ENCODE measurements around the gene SERPINB5.
A peak's percentile ranks its signal among the peaks of the same experiment; 100 is the strongest.

SERPINB5 gene, protein sequence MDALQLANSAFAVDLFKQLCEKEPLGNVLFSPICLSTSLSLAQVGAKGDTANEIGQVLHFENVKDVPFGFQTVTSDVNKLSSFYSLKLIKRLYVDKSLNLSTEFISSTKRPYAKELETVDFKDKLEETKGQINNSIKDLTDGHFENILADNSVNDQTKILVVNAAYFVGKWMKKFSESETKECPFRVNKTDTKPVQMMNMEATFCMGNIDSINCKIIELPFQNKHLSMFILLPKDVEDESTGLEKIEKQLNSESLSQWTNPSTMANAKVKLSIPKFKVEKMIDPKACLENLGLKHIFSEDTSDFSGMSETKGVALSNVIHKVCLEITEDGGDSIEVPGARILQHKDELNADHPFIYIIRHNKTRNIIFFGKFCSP

GRCh38 chr18:63476668-63477067, at the start of gene SERPINB5:
Gene SERPINB5 (plus strand): TSS chr18:63476958. CDS start chr18:63484429, 7,471 bp downstream.
- no peaks in the 10 kb centered on the region for H3K9me3 Mint-ChIP-seq
- no peaks in the 10 kb centered on the region for H3K4me1 Mint-ChIP-seq
- H3K27ac Mint-ChIP-seq, result no peak within 1 kb of the TSS
- DNase-seq (ENCODE audit: low spot score in 2 of 2), result no peak
- no peak within 1 kb of the TSS for H3K4me3 Mint-ChIP-seq
- ATAC-seq, result no peak
- no peaks in the 10 kb centered on the region for H3K36me3 Mint-ChIP-seq

GRCh38 chr18:63427558-63427957, 49.2 kb upstream of the SERPINB5 start:
- Mint-ChIP-seq H3K4me1 (peaks cover 15% of the 10 kb centered on the region), H3K27ac (no peak overlapping the region), H3K36me3 (peaks cover 14% of the 10 kb centered on the region), H3K4me3 (no peak overlapping the region), H3K9me3 (no peaks in the 10 kb centered on the region)
- DNase-seq (ENCODE audit: low spot score in 2 of 2) (no peak), ATAC-seq (no peak)

GRCh38 chr18:63430526-63430925, 46.2 kb upstream of the SERPINB5 start:
- H3K4me3 Mint-ChIP-seq, result no peak overlapping the region
- no peaks in the 10 kb centered on the region for H3K4me1 Mint-ChIP-seq

DNA sequence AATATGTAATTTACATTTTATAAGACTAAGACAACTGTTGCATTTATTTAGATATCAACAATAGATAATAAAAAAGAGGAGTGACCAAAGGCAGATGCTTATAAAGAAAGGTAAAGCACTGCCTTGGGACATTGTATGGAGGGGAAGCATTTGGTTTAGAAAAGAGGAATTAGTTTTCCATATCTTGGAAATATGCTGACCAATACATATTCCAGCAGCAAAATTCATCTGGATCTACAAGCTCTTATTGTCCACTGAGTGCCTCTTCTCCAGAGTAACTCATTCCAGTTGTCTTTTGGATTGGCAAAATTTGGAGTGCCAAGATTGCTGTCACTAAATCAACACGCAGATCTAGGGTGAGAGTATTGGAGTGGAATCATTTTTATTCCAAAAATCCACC, 45.6 kb upstream of the SERPINB5 start:
- ATAC-seq (no peak), DNase-seq (ENCODE audit: low spot score in 2 of 2) (no peak)
- Mint-ChIP-seq H3K9me3 (no peaks in the 10 kb centered on the region), H3K4me3 (no peak overlapping the region), H3K36me3 (no peaks in the 10 kb centered on the region), H3K27ac (no peak overlapping the region), H3K4me1 (no peaks in the 10 kb centered on the region)

More at GRCh38 chr18:63430526-63430925, 46.2 kb upstream of the SERPINB5 start:
- DNase-seq (ENCODE audit: low spot score in 2 of 2), result no peak
- ATAC-seq, result no peak
- Mint-ChIP-seq H3K9me3 (no peaks in the 10 kb centered on the region), H3K36me3 (no peaks in the 10 kb centered on the region), H3K27ac (no peak overlapping the region)

DNA sequence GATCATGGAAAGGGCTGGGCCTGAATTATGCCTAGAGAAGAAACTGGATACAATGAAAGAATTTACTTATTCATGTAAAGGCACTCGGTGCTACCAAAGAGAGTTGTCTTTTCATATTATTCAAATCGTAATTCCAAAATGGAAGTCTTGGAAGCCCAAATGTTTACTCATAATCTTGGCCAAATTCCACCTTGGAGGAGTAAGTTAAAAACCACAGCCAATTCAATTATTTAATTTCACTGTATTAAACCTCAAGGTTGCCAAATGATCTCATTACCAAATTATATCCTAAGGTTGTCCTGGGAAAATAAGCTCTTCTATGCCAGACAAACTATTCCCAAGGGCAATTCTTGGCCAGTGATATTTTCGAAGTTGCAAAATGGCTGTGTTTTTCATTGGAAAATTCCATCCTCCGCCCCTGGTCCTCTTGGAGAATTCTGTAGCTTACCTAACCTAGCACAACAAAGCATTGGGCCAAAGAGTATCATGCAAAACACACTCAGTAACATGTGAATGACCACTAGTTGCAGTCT, 43.4 kb upstream of the SERPINB5 start:
- Mint-ChIP-seq H3K4me1 (no peaks in the 10 kb centered on the region), H3K27ac (no peak overlapping the region), H3K36me3 (no peaks in the 10 kb centered on the region), H3K9me3 (no peaks in the 10 kb centered on the region), H3K4me3 (no peak overlapping the region)
- DNase-seq (ENCODE audit: low spot score in 2 of 2) (no peak), ATAC-seq (no peak)

DNA sequence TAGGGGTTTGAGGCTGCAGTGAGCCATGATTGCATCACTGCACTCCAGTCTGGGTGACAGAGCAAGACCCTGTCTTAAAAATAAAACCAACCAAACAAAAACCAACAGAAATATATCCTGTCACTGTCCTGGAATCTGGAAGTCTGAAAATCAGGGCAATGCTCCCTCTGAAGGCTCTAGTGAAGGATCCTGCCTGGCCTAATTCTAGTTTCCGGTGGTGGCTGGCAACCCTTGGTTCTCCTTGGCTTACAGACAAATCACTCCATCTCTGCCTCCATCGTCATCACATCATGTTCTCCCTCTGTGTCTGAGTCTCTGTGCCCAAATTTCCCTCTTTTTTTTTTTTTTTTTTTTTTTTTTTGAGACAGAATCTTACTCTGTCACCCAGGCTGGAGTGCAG, 38.6 kb upstream of the SERPINB5 start:
- DNase-seq (ENCODE audit: low spot score in 2 of 2), result no peak
- Mint-ChIP-seq H3K9me3 (no peaks in the 10 kb centered on the region), H3K27ac (no peak overlapping the region), H3K4me1 (no peaks in the 10 kb centered on the region), H3K36me3 (no peaks in the 10 kb centered on the region), H3K4me3 (no peak overlapping the region)
- no peak for ATAC-seq

DNA sequence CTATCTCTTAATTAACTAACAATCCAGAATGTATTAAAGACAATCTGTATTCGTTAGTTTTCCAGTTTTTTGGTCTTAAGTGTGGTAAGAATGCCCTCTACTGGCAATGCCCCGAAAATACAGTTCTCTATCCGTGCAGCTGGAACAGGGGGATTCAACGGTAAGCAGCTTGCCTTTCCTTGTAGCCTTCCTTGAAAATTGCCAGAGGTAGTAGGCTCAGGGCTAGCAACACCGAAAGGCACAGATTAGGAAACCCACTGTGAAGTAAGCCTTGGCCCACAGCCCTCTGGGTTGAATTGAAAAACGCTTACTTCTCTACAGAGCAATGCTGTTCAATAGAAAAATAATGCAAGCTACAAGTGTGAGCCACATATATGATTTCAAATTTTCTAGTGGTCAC, 37.4 kb upstream of the SERPINB5 start:
- H3K9me3 Mint-ChIP-seq, result no peaks in the 10 kb centered on the region
- no peak overlapping the region for H3K4me3 Mint-ChIP-seq
- no peaks in the 10 kb centered on the region for H3K4me1 Mint-ChIP-seq
- no peak overlapping the region for H3K27ac Mint-ChIP-seq
- DNase-seq (ENCODE audit: low spot score in 2 of 2) (peak; percentile 14 to 64), ATAC-seq (peak; percentile 55)
- no peaks in the 10 kb centered on the region for H3K36me3 Mint-ChIP-seq

DNA sequence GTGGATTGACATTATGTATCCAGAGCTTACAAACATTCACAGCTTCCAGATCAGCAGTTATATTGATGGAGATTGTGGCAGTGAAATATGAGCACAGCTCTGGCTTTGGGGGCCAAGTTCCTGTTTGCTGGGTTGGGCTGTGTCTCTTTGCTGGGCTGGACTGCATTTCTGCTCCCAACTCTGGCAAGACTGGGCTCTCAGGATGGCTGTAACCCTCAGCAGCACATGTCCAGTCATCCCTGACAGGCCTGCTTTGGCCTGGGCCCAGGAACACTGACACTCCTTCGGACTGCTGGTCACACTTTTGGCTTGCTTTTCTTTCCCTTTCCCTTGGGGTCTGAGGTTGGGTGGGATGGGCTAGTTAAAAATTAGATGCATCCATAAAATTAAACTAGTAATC, 36.5 kb upstream of the SERPINB5 start:
- H3K36me3 Mint-ChIP-seq, result no peaks in the 10 kb centered on the region
- DNase-seq (ENCODE audit: low spot score in 2 of 2) (no peak), ATAC-seq (no peak)
- no peaks in the 10 kb centered on the region for H3K4me1 Mint-ChIP-seq
- no peak overlapping the region for H3K4me3 Mint-ChIP-seq
- H3K9me3 Mint-ChIP-seq, result no peaks in the 10 kb centered on the region
- no peak overlapping the region for H3K27ac Mint-ChIP-seq

GRCh38 chr18:63440881-63441280, 35.9 kb upstream of the SERPINB5 start:
- H3K4me3 Mint-ChIP-seq, result no peak overlapping the region
- no peaks in the 10 kb centered on the region for H3K4me1 Mint-ChIP-seq
- H3K9me3 Mint-ChIP-seq, result no peaks in the 10 kb centered on the region
- no peaks in the 10 kb centered on the region for H3K36me3 Mint-ChIP-seq
- no peak for DNase-seq (ENCODE audit: low spot score in 2 of 2)
- H3K27ac Mint-ChIP-seq, result no peak overlapping the region
- ATAC-seq, result no peak

DNA sequence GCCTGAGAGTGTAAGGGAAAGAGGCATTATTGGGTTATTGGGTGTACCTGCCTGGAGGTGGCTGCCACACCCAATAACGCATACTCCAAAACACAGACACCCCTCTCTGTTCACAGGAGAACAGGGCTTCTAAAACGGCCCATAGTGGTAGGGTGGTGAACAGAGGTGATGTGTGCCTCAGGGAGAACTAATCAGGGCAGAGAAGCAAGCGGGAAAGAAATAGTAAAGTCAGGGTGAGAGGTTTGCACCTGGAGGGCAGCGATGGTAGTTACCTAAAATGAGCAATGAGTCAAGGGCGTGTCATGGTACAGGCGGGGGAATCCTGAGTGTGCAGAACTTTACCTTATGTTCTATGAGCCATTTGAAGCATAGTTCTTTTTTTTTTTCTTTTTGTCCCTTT, 32.9 kb upstream of the SERPINB5 start:
- DNase-seq (ENCODE audit: low spot score in 2 of 2) (no peak), ATAC-seq (peak; percentile 46)
- H3K27ac Mint-ChIP-seq, result no peak overlapping the region
- no peak overlapping the region for H3K4me3 Mint-ChIP-seq
- no peaks in the 10 kb centered on the region for H3K4me1 Mint-ChIP-seq
- H3K36me3 Mint-ChIP-seq, result no peaks in the 10 kb centered on the region
- no peaks in the 10 kb centered on the region for H3K9me3 Mint-ChIP-seq

GRCh38 chr18:63444580-63444979, 32.2 kb upstream of the SERPINB5 start:
- Mint-ChIP-seq H3K27ac (no peak overlapping the region), H3K4me3 (no peak overlapping the region), H3K36me3 (no peaks in the 10 kb centered on the region), H3K4me1 (no peaks in the 10 kb centered on the region), H3K9me3 (no peaks in the 10 kb centered on the region)
- DNase-seq (ENCODE audit: low spot score in 2 of 2) (no peak), ATAC-seq (peak; percentile 55)

GRCh38 chr18:63445037-63445436, 31.7 kb upstream of the SERPINB5 start:
- ATAC-seq (no peak), DNase-seq (ENCODE audit: low spot score in 2 of 2) (no peak)
- Mint-ChIP-seq H3K27ac (no peak overlapping the region), H3K9me3 (no peaks in the 10 kb centered on the region), H3K4me1 (no peaks in the 10 kb centered on the region), H3K36me3 (no peaks in the 10 kb centered on the region), H3K4me3 (no peak overlapping the region)

- Mint-ChIP-seq H3K4me1 (no peaks in the 10 kb centered on the region), H3K36me3 (no peaks in the 10 kb centered on the region), H3K9me3 (no peaks in the 10 kb centered on the region), H3K4me3 (no peak overlapping the region), H3K27ac (no peak overlapping the region)
- DNase-seq (ENCODE audit: low spot score in 2 of 2) (no peak), ATAC-seq (no peak)
Observed at GRCh38 chr18:63446266-63446665, 30.5 kb upstream of the SERPINB5 start.

DNA sequence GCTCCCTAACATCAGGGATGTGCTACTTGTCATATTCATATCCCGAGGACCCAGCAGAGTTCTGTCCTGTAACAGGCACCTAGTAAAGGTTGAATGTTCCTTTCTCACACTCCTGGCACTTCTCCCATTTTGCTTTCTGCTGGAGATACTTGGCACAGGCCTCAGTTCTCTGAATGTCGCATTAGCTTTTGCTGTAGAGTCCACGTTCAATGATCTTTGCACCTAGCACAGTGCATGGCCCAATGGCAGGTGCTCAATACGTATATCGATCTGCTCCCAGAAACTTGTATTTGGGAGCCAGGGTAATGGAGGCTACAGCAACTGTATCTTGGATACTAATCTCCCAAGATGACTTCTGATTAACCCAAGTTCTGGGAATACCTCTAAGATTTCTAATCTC, 29.7 kb upstream of the SERPINB5 start:
- DNase-seq (ENCODE audit: low spot score in 2 of 2) (no peak), ATAC-seq (no peak)
- no peaks in the 10 kb centered on the region for H3K9me3 Mint-ChIP-seq
- no peak overlapping the region for H3K4me3 Mint-ChIP-seq
- H3K27ac Mint-ChIP-seq, result no peak overlapping the region
- no peaks in the 10 kb centered on the region for H3K36me3 Mint-ChIP-seq
- no peaks in the 10 kb centered on the region for H3K4me1 Mint-ChIP-seq

DNA sequence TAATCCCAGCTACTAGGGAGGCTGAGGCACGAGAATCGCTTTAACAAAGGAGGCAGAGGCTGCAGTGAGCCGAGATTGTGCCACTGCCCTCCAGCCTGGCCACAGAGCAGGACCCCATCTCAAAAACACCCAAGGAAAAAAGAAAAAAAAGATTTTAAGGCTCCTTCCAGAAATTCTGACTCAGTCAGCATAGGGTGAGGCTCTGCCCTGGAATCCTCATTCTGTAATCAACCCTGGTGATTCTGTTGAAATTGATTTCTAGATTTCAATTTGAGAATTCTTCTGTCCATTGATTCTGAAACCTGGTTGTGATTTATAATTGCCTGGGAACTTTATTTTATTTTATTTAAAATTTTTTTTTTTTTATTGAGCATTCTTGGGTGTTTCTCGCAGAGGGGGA, 27.3 kb upstream of the SERPINB5 start:
- Mint-ChIP-seq H3K4me3 (no peak overlapping the region), H3K4me1 (no peaks in the 10 kb centered on the region), H3K9me3 (no peaks in the 10 kb centered on the region), H3K36me3 (no peaks in the 10 kb centered on the region), H3K27ac (no peak overlapping the region)
- DNase-seq (ENCODE audit: low spot score in 2 of 2), result no peak
- no peak for ATAC-seq

- Mint-ChIP-seq H3K27ac (peak overlapping the region; percentile 23), H3K4me1 (no peaks in the 10 kb centered on the region), H3K36me3 (no peaks in the 10 kb centered on the region), H3K9me3 (no peaks in the 10 kb centered on the region), H3K4me3 (no peak overlapping the region)
- no peak for DNase-seq (ENCODE audit: low spot score in 2 of 2)
- ATAC-seq, result no peak
Observed at GRCh38 chr18:63451799-63452660, 24.7 kb upstream of the SERPINB5 start.
